ENCODE data around the gene DMXL1.
"Not testable (repeated sequence)": the region's sequence is repeated elsewhere in the genome, so short reads cannot be mapped to it uniquely, and the experiment has no call there.

The DMXL1 gene

DNA sequence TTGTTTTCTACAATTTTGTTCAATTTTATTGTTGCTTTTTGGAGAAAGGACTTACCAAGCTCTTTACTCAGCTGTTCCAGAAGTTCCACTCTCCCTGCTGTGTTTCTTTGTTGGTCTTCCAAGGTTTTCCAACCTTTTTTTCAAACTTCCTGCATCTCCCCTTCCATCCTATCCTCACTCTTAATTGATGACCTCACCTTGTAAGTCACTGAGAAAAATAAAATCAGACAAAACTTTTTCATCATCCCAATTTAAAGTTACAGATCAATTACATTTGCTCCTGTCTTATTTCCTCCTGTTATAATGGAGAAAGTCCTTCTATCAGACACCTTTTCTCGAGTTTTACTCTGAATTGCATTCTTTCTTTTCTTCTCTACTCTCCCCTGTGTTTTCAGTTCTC, 121.1 kb downstream of the DMXL1 start:
- in situ Hi-C loops (cut with MboI; ENCODE audit: low sequenced_read_pairs) = no loop called here

DNA sequence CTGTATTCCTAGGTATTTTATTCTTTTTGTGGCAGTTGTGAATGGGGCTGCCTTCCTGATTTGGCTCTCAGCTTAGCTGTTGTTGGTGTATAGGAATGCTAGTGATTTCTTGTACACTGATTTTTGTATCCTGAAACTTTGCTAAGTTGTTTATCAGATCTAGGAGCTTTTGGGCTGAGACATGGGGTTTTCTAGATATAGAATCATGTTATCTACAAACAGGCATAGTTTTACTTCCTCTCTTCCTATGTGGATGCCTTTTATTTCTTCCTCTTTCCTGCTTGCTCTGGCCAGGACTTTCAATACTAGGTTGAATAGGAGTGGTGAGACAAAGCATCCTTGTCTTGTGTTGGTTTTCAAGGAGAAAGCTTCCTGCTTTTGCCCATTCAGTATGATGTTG, 129.9 kb downstream of the DMXL1 start:
- in situ Hi-C loops (cut with MboI; ENCODE audit: low sequenced_read_pairs) = no loop called here

DNA sequence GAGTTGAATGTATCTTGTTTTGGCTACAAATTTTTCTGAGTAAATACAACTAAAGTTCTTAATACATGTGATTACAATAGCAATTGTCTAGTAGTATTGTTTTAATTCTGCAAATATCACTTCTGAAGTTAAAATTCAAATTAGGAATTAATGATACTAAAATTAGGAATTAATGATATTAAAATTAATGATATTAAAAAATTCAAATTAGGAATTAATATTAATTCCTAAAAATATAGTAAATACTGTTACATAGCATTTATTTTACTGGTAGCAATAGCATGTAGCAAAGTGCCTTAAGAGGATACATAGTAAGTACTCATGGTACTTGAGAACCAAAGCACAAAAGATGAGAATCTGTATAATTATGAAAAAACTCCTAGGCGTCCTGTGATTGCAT, 136.2 kb downstream of the DMXL1 start:
- in situ Hi-C loops (cut with MboI; ENCODE audit: low sequenced_read_pairs) = no loop called here

- in situ Hi-C loops (cut with MboI; ENCODE audit: low sequenced_read_pairs) = no loop called here
Observed at GRCh38 chr5:119212026-119212425, 141.1 kb downstream of the DMXL1 start.

GRCh38 chr5:119212676-119213075, 141.8 kb downstream of the DMXL1 start:
- in situ Hi-C loops (cut with MboI; ENCODE audit: low sequenced_read_pairs) = no loop called here

- in situ Hi-C loops (cut with MboI; ENCODE audit: low sequenced_read_pairs) = no loop called here
Observed at GRCh38 chr5:119217183-119217582, 146.3 kb downstream of the DMXL1 start.

- in situ Hi-C loops (cut with MboI; ENCODE audit: low sequenced_read_pairs) = no loop called here
Observed at GRCh38 chr5:119218830-119219782, 148.2 kb downstream of the DMXL1 start.

DNA sequence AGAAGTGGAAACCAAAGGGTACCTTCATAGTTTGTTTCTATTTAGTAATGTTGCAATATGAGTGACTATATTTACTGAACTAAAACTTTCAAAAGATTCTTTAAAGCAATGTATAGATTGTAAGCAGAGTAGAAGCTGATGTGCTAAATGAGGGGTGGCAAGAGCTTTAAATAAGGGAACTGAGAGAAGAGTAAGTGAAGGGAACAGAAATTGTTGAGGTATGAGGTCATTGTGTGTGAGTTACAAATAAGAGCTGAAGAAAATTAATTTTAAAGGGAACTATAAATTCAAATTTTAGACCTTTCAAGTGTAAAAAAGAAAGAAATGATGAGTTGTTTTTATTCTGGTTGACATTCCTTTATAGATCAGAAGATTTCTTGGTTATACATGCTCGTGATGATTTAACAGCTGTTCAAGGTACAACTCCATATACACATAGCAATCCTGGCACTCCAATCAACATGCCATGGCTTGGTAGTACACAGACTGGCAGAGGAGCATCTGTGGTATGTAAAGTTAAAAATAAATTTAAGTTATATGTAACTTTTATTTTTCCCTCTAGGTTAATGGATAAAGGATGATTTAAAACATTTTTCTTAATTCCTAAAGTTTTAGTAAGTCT, 149.8 kb downstream of the DMXL1 start:
- in situ Hi-C loops (cut with MboI; ENCODE audit: low sequenced_read_pairs) = no loop called here

GRCh38 chr5:119221330-119221729, 150.4 kb downstream of the DMXL1 start:
- in situ Hi-C loops (cut with MboI; ENCODE audit: low sequenced_read_pairs) = no loop called here

DNA sequence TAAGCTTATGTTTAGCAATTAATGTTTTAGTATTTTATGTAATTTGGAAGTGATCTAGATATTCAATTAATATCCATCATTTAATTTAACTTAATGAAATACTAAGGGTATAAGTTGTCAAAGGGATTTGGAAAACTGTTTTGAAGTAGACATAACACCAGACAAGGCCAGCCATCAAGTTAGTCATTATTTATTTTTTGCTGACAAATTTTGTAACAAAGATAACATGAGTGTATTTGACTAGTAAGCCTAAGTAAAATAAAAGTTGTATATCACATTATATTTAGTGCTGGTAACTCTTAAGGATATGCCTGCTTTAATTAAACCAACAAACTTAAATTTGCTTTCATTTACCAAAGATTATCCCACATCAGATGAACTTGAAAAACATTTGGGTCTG, 159.1 kb downstream of the DMXL1 start:
- in situ Hi-C loops (cut with MboI; ENCODE audit: low sequenced_read_pairs) = no loop called here

DNA sequence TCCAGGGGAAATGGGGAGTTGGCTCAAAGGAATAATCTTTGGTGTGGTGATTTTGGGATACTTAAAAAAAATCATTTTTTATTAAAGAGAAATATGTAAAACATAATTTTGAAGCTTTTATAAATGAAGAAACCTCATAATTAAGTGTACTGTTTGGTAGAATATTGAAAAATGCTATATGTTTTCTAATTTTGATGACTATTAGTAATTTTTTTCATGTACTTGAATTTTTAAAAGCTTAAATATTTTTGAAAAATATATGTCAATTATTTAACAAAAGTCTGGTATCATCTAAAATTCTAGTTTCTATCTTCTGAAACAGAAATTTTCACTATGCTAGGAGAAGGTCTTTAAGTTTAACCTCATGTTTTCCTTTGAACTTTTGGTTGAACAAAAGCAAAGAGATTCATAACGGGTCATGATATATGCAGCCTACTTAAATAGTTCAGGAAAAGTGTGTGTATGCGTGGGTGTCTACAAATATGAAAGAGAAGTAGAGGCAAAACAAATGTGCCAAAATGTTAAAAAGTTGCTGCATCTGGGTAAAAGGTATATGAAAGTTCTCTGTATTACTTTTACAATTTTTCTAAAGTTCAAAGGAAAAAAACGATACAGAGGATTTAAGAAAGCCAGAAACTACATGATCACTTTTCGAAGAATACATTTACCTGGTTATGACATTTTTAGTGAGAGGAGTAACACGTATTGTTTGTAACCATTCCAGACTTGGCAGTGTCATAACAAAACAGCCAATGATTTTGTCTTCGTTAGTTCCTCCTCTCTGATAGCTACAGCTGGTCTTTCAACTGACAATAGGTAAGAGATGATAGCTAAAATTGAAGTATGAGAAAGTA, 167.6 kb downstream of the DMXL1 start:
- in situ Hi-C loops (cut with MboI; ENCODE audit: low sequenced_read_pairs) = no loop called here

DNA sequence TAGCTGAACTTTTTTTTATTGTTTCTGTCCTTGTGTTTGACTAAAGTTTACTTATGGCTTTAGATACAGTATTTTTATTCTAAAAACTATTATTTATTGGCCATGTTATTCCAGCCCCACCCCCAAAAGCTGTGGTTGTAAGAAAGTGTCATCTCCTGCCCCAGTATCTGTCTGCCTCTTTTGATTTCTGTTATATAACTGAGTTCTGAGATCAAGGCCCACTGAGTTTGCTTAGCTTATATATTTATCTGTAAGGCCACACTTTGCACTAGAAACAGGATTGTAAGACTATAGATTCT, 168.2 kb downstream of the DMXL1 start:
- in situ Hi-C loops (cut with MboI; ENCODE audit: low sequenced_read_pairs) = no loop called here

- in situ Hi-C loops (cut with MboI; ENCODE audit: low sequenced_read_pairs) = not testable (repeated sequence)
Observed at GRCh38 chr5:119239826-119240225, 168.9 kb downstream of the DMXL1 start.

GRCh38 chr5:119243888-119244287, 173.0 kb downstream of the DMXL1 start:
- in situ Hi-C loops (cut with MboI; ENCODE audit: low sequenced_read_pairs) = no loop called here

GRCh38 chr5:119250946-119251901, 180.3 kb downstream of the DMXL1 start:
- in situ Hi-C loops (cut with MboI; ENCODE audit: low sequenced_read_pairs) = no loop called here

DNA sequence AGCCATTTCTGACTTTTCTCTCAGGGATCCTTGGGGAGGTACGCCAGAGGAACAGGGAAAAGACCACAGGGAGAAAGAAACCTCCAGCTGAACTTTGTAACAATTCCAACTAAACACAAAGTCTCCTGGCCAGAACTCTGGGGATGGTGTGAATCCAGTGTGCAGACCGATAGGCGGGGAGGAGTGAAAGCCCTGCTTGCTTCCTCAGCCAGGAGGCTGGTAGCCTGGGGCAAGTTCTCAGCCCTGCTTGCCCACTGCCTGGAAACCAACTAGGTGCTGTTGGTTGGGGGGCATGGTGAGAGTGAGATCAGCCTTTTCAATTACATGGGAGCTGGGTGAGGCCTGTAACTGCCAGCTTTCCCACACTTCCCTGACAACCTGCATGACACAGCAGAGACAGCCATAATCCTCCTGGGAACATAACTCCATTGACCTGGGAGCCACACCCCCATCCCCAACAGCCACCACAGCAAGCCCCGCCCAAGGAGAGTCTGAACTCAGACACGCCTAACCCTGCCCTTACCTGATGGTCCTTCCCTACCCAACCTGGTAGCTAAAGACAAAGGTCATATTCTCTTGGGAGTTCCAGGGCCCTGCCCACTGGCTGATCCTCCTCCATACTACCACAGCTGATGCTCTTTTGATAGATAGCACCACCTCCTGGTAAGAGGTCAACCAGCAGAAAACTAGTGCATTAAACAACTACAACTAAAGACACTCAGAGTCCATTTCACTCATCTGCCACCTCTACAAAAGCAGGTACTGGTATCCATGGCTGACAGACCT, 184.9 kb downstream of the DMXL1 start:
- in situ Hi-C loops (cut with MboI; ENCODE audit: low sequenced_read_pairs) = no loop called here

DNA sequence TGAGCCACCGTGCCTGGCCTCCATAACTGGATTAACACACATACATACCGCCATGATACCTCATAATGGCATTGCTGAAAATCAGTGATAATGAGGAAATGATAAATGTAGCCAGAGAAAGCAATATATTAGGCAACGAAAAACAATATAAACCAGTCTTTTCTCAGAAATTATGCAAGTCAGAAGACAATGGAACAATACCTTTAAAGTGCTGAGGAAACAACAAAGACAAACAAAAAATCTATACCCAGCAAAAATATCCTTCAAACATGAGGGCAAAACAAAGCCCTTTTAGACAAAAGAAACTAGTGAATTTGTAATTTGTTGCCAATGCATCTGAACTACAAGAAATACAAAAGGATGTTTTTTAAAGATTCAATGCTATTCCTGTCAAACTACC, 186.7 kb downstream of the DMXL1 start:
- in situ Hi-C loops (cut with MboI; ENCODE audit: low sequenced_read_pairs) = no loop called here

DNA sequence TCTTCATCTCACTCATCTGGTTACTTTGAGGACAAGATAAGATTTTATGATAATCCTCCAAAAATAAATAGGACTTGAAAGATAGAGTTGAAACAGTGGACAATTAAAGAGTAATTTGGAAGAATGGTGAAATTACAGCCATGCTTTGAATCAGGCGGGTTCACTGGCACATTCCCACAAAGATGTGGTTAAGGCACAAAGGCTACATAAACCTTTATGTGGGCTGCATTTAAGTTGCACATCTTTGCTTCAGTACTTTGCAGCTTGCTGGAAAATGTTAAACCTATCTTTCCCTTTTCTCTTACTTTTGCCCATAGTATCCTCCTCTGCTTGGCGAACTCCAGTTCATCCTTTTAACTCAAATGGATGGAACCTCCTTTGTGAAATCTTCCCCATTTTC, 192.8 kb downstream of the DMXL1 start:
- in situ Hi-C loops (cut with MboI; ENCODE audit: low sequenced_read_pairs) = no loop called here

- in situ Hi-C loops (cut with MboI; ENCODE audit: low sequenced_read_pairs) = no loop called here
Observed at GRCh38 chr5:119264186-119264585, 193.3 kb downstream of the DMXL1 start.

- in situ Hi-C loops (cut with MboI; ENCODE audit: low sequenced_read_pairs) = no loop called here
Observed at GRCh38 chr5:119267958-119268386, 197.1 kb downstream of the DMXL1 start.

Measured in hTERT RPE-1 (cell line).